Pons (tissue), 1 donor: ENCODE results near the gene HPCAL1.

Source experiments
- DNase-seq: peaks from one replicate; pipeline ENCODE4 v3.0.0-alpha.2; 2016; ENCODE audit warnings: low spot score

The HPCAL1 gene

GRCh38 chr2:10426726-10427617 lies 124.3 kb downstream of the HPCAL1 start:
- no peak for DNase-seq

- DNase-seq = no peak
Measured at GRCh38 chr2:10427618-10427949, 124.9 kb downstream of the HPCAL1 start.

GRCh38 chr2:10428355-10428754 lies 125.7 kb downstream of the HPCAL1 start:
- DNase-seq = no peak

- no peak for DNase-seq
Measured at GRCh38 chr2:10428924-10429323, 126.2 kb downstream of the HPCAL1 start.

- no peak for DNase-seq
Measured at GRCh38 chr2:10430886-10431622, 128.3 kb downstream of the HPCAL1 start.

- no peak for DNase-seq
Measured at GRCh38 chr2:10431797-10432196, 129.1 kb downstream of the HPCAL1 start.

- no peak for DNase-seq
Measured at GRCh38 chr2:10432311-10433181, 129.8 kb downstream of the HPCAL1 start.

- no peak for DNase-seq
Measured at GRCh38 chr2:10433264-10433946, 130.7 kb downstream of the HPCAL1 start.

- no peak for DNase-seq
Measured at GRCh38 chr2:10433947-10434885, 131.5 kb downstream of the HPCAL1 start.

GRCh38 chr2:10434886-10435819 lies 132.4 kb downstream of the HPCAL1 start:
- peak; percentile 39 for DNase-seq

- DNase-seq = no peak
Measured at GRCh38 chr2:10435820-10436204, 133.1 kb downstream of the HPCAL1 start.

- DNase-seq = no peak
Measured at GRCh38 chr2:10436583-10437110, 133.9 kb downstream of the HPCAL1 start.

- no peak for DNase-seq
Measured at GRCh38 chr2:10437806-10438205, 135.1 kb downstream of the HPCAL1 start.

GRCh38 chr2:10438688-10439087 lies 136.0 kb downstream of the HPCAL1 start:
- no peak for DNase-seq

- no peak for DNase-seq
Measured at GRCh38 chr2:10439185-10439879, 136.6 kb downstream of the HPCAL1 start.

- no peak for DNase-seq
Measured at GRCh38 chr2:10439971-10440370, 137.3 kb downstream of the HPCAL1 start.

GRCh38 chr2:10440736-10441135 lies 138.0 kb downstream of the HPCAL1 start:
- no peak for DNase-seq

GRCh38 chr2:10441948-10442347 lies 139.2 kb downstream of the HPCAL1 start:
- DNase-seq = no peak
